SK-N-SH (cell line): ENCODE results near the gene MCF2L.

Source experiments
- POLR2AphosphoS5 ChIP-seq: IDR thresholded peaks from 2 replicates; pipeline ENCODE4 v1.6.1; 2012; ENCODE audit warnings: low read depth, low read length
- RAD21 ChIP-seq: IDR thresholded peaks from 2 replicates; pipeline ENCODE4 v1.6.1; 2012; ENCODE audit warnings: mild to moderate bottlenecking, low read length
- TF ChIP-seq, protein P1 (sequence below): fragments of 150-350 bp; IDR thresholded peaks from 2 replicates; pipeline ENCODE4 v1.6.1; 2017; ENCODE audit warnings: antibody characterized with exemption, low read length, low read depth, borderline replicate concordance
- TF ChIP-seq, protein P2 (sequence below): fragments of 200-600 bp; sonication (generic); IDR thresholded peaks from 2 replicates; pipeline ENCODE4 v1.6.1; 2017; ENCODE audit warnings: antibody characterized with exemption, mild to moderate bottlenecking, moderate library complexity

DNA sequence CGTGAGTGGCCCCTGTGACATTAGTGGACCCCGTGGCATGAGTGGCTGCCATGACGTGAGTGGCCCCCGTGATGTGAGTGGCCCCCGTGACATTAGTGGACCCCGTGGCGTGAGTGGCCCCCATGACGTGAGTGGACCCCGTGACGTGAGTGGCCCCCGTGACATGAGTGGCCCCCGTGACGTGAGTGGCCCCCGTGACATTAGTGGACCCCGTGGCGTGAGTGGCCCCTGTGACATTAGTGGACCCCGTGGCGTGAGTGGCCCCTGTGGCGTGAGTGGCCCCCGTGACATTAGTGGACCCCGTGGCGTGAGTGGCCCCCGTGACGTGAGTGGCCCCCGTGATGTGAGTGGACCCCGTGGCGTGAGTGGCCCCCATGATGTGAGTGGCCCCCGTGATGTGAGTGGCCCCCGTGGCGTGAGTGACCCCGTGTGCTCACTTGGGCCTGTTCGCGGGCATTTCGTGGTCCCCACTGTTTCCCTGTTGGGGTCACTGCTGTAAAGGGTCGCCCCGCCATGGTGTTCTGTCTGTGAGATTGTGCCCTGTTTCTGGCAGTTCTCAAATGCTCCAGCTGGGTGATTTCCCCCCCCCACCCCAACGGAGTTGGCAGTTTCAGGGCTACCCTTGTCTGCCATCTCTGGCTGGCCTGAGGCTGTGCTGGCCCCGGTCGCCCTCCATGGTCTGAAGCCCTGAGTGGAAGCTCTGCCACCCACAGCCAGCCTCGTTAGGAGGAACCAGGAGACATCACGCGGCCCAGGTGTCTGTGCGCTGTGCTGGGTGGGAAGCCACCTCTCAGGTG lies 64.2 kb downstream of the MCF2L start:
- TF ChIP-seq, protein P1, sequence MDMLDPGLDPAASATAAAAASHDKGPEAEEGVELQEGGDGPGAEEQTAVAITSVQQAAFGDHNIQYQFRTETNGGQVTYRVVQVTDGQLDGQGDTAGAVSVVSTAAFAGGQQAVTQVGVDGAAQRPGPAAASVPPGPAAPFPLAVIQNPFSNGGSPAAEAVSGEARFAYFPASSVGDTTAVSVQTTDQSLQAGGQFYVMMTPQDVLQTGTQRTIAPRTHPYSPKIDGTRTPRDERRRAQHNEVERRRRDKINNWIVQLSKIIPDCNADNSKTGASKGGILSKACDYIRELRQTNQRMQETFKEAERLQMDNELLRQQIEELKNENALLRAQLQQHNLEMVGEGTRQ: no peak
- TF ChIP-seq RAD21: no peak
- TF ChIP-seq POLR2AphosphoS5: no peak
- TF ChIP-seq, protein P2, sequence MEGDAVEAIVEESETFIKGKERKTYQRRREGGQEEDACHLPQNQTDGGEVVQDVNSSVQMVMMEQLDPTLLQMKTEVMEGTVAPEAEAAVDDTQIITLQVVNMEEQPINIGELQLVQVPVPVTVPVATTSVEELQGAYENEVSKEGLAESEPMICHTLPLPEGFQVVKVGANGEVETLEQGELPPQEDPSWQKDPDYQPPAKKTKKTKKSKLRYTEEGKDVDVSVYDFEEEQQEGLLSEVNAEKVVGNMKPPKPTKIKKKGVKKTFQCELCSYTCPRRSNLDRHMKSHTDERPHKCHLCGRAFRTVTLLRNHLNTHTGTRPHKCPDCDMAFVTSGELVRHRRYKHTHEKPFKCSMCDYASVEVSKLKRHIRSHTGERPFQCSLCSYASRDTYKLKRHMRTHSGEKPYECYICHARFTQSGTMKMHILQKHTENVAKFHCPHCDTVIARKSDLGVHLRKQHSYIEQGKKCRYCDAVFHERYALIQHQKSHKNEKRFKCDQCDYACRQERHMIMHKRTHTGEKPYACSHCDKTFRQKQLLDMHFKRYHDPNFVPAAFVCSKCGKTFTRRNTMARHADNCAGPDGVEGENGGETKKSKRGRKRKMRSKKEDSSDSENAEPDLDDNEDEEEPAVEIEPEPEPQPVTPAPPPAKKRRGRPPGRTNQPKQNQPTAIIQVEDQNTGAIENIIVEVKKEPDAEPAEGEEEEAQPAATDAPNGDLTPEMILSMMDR: no peak
